Thyroid gland (tissue), 4 donors: ENCODE results near the gene CACNA1E. TPM values are rescaled to one million over a fixed set of nuclear protein-coding genes. Genes with fewer than 3 reads are reported as not detected.
"Not testable (repeated sequence)": the region's sequence is repeated elsewhere in the genome, so short reads cannot be mapped to it uniquely, and the experiment has no call there.

ENCODE experiments used
- DNase-seq, 2 donors: peaks; one replicate each; pipeline ENCODE4 v3.0.0-alpha.2; 2019
- H3K27ac ChIP-seq, 3 donors: fragments of 200-600 bp; sonication (generic); 1 replicate in 2 of 3; 2 replicates in 1 of 3; pipeline ENCODE4 v1.5.1; 2016 to 2019; ENCODE audit warnings: mild to moderate bottlenecking in 1 of 3, moderate library complexity in 1 of 3
- H3K27me3 ChIP-seq: fragments of 200-600 bp; sonication (generic); one replicate; pipeline ENCODE4 v1.5.1; 2019
- H3K36me3 ChIP-seq, 2 donors: fragments of 200-600 bp; sonication (generic); one replicate each; pipeline ENCODE4 v1.5.1; 2016 to 2019
- H3K4me1 ChIP-seq, 2 donors: fragments of 200-600 bp; sonication (generic); one replicate each; pipeline ENCODE4 v1.5.1; 2017 to 2019
- H3K4me3 ChIP-seq, 3 donors: fragments of 200-600 bp; sonication (generic); replicated peaks in 1 of 3; 1 replicate in 2 of 3; 2 replicates in 1 of 3; pipeline ENCODE4 v1.5.1; 2016; ENCODE audit warnings: mild to moderate bottlenecking in 1 of 3
- H3K9me3 ChIP-seq: fragments of 200-600 bp; sonication (generic); one replicate; pipeline ENCODE4 v1.5.1; 2017
- POLR2A ChIP-seq, 2 donors: fragments of 450-650 bp; IDR thresholded peaks; one replicate each; pipeline ENCODE4 v1.6.1; 2017; ENCODE audit warnings: antibody characterized with exemption in 2 of 2, mild to moderate bottlenecking in 2 of 2, moderate library complexity in 1 of 2
- WGBS, 2 donors: methylation state at CpG; one replicate each; pipeline ENCODE4 v1.1.5; 2017; 5-methylcytosine and 5-hydroxymethylcytosine counted together
- intact Hi-C: fragments of 100-400 bp; cut with DNase I; formaldehyde crosslinking; loops from one replicate; pipeline ENCODE4 v1.15.1; 2023
- total RNA-seq, 4 donors: library from RNA; depleted of rRNA; stranded (reverse); fragments of >200 nt; gene quantifications; one replicate each; pipeline ENCODE4 v1.2.3, GENCODE V29; 2016
- TF ChIP-seq, protein P1 (sequence below), 6 experiments: fragments of 200-600 bp in 3 of 6; fragments of 450-650 bp in 3 of 6; sonication (generic) in 3 of 6; IDR thresholded peaks; one replicate each; pipeline ENCODE4 v1.5.1; 2016 to 2019; ENCODE audit warnings: antibody characterized with exemption in 6 of 6, mild to moderate bottlenecking in 2 of 6, inconsistent platforms in 1 of 6, moderate library complexity in 1 of 6

The CACNA1E gene
- total RNA-seq, 4 donors from 2014 or later = under 0.01 to 0.46 (median 0.15) TPM

GRCh38 chr1:181818943-181819342, 335.6 kb downstream of the CACNA1E start:
- H3K4me1 ChIP-seq = no peaks in the 10 kb centered on the region
- H3K9me3 ChIP-seq = no peaks in the 10 kb centered on the region
- intact Hi-C loops = no loop called here
- WGBS, 2 donors = 77 to 84% methylated on average over 1 of the region's 1 CpG
- no peak overlapping the region for H3K27ac ChIP-seq
- no peak for TF ChIP-seq POLR2A (IDR thresholded peaks at IDR 0.05)
- no peaks in the 10 kb centered on the region for H3K36me3 ChIP-seq
- no peak for DNase-seq
- H3K4me3 ChIP-seq = no peak overlapping the region
- H3K27me3 ChIP-seq = no peaks in the 10 kb centered on the region

DNA sequence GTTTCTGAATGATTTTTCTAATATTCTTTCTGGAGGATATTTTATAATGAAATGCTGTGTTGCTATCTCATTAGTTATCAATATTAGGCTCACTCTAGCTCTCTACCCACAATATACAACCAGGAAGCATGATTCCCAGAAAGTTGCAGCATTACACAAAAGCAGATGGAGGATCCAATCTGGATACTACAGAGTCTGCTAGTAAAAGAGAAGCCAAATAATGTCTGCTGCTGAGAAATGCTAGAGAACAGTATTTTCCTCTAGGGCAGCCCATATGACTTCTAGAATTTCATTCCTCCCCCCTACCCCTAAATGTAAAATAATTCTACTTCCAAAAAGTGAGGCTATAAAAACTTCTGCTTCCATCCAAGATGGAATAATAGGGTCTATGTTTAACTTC, 338.4 kb downstream of the CACNA1E start:
- Histone ChIP-seq H3K36me3 (no peaks in the 10 kb centered on the region), H3K27me3 (no peaks in the 10 kb centered on the region), H3K27ac (no peak overlapping the region), H3K9me3 (no peaks in the 10 kb centered on the region), H3K4me3 (no peak overlapping the region), H3K4me1 (no peaks in the 10 kb centered on the region)
- DNase-seq = no peak
- TF ChIP-seq, protein P1, sequence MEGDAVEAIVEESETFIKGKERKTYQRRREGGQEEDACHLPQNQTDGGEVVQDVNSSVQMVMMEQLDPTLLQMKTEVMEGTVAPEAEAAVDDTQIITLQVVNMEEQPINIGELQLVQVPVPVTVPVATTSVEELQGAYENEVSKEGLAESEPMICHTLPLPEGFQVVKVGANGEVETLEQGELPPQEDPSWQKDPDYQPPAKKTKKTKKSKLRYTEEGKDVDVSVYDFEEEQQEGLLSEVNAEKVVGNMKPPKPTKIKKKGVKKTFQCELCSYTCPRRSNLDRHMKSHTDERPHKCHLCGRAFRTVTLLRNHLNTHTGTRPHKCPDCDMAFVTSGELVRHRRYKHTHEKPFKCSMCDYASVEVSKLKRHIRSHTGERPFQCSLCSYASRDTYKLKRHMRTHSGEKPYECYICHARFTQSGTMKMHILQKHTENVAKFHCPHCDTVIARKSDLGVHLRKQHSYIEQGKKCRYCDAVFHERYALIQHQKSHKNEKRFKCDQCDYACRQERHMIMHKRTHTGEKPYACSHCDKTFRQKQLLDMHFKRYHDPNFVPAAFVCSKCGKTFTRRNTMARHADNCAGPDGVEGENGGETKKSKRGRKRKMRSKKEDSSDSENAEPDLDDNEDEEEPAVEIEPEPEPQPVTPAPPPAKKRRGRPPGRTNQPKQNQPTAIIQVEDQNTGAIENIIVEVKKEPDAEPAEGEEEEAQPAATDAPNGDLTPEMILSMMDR (IDR thresholded peaks at IDR 0.05) = no peak
- no peak for TF ChIP-seq POLR2A (IDR thresholded peaks at IDR 0.05)
- intact Hi-C loops = no loop called here

DNA sequence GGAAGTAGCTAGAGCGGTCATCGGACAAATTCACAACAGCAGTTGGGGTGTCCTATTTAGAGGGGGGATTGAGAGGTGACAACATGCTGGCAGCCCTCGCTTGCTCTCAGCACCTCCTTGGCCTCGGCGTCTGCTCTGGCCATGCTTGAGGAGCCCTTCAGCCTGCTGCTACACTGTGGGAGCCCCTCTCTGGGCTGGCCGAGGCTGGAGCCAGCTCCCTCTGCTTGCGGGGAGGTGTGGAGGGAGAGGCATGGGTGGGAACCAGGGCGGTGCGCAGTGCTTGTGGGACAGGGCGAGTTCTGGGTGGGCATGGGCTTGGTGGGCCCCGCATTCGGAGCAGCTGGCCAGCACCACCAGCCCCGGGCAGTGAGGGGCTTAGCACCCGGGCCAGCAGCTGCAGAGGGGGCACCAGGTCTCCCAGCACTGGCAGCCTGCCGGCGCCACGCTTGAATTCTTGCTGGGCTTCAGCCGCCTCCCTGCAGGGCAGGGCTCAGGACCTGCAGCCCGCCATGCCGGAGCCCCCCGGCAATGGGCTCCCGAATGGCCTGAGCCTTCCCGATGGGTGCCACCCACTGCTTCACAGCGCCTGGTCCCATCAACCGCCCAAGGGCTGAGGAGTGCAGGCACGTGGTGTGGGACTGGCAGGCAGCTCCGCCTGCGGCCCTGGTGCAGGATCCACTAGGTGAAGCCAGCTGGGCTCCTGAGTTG, 349.0 kb downstream of the CACNA1E start:
- H3K27me3 ChIP-seq, DNase-seq, H3K4me1 ChIP-seq, H3K9me3 ChIP-seq, H3K27ac ChIP-seq, H3K36me3 ChIP-seq, H3K4me3 ChIP-seq, intact Hi-C loops: not testable (repeated sequence)
- 92 to 95% methylated on average over 14 to 16 of the region's 28 CpGs for WGBS, 2 donors

DNA sequence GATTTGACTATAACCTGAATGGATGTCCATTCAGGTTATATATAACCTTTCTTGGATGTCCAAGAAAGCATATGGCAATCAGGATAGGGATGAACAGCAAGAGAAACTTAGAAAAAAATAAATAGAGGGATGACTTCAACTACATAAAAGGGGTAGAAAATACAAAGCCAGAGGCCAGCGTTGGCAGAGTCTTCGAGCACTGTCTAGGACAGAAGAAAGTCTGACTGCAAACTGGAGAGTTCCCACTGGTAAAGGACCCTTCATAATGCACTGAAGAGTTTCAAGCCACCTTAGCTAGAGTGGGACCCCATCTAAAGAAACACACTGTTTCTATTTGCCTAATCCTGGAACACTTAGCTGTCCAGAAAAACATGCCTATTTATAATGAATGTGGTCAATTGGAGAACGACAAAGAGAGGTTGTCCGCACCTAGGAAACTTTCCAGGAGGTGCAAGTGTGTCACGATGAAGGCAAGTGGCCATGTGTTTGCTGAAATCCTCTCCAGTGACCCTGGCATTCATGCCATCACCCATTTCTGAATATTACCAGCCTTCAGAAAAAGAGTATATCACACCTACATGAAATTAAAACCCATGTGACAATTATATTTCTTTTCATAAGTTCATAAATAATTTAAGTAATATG, 362.8 kb downstream of the CACNA1E start:
- no peak for TF ChIP-seq POLR2A (IDR thresholded peaks at IDR 0.05)
- TF ChIP-seq, protein P1 (IDR thresholded peaks at IDR 0.05) = no peak
- Histone ChIP-seq H3K36me3 (no peaks in the 10 kb centered on the region), H3K27ac (no peak overlapping the region), H3K4me3 (no peak overlapping the region), H3K9me3 (no peaks in the 10 kb centered on the region), H3K4me1 (peaks cover 0 to 10% of the 10 kb centered on the region in 2 donors), H3K27me3 (no peaks in the 10 kb centered on the region)
- peak; percentile 58 to 62 for DNase-seq
- 30 to 49% methylated on average over 5 of the region's 5 CpGs for WGBS, 2 donors
- intact Hi-C loops = no loop called here

DNA sequence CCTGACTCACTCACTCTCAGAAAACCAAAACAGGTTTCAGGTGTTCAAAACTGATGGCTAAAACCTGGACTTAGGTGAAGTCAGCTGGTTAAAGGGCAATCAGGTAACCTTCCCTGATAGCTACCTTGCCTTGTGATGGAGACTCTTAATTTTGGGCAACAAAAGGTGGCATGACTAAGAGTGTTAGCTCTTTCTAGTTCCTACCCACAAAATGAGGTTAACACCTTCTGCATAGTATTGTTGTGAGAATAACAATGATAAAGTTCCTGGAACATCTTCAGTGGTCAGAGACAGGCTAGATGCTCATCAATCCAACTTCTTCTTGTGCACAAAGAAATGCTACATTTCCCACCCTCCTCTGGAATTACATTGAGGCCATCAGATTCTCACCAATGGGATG, 363.4 kb downstream of the CACNA1E start:
- TF ChIP-seq, protein P1 (IDR thresholded peaks at IDR 0.05) = no peak
- TF ChIP-seq POLR2A (IDR thresholded peaks at IDR 0.05) = no peak

GRCh38 chr1:181849071-181849470, 365.8 kb downstream of the CACNA1E start:
- H3K27me3 ChIP-seq = no peaks in the 10 kb centered on the region
- peaks cover 0 to 10% of the 10 kb centered on the region in 2 donors for H3K4me1 ChIP-seq
- no peak for DNase-seq
- intact Hi-C loops = no loop called here
- H3K9me3 ChIP-seq = no peaks in the 10 kb centered on the region
- no peak overlapping the region for H3K4me3 ChIP-seq
- TF ChIP-seq, protein P1 (IDR thresholded peaks at IDR 0.05) = no peak
- TF ChIP-seq POLR2A (IDR thresholded peaks at IDR 0.05) = no peak
- H3K27ac ChIP-seq = no peak overlapping the region
- H3K36me3 ChIP-seq = no peaks in the 10 kb centered on the region
- 62 to 74% methylated on average over 4 of the region's 4 CpGs for WGBS, 2 donors

More for the DNA sequence above, 363.4 kb downstream of the CACNA1E start:
- Histone ChIP-seq H3K9me3 (no peaks in the 10 kb centered on the region), H3K4me1 (peaks cover 0 to 10% of the 10 kb centered on the region in 2 donors), H3K36me3 (no peaks in the 10 kb centered on the region), H3K27ac (no peak overlapping the region), H3K27me3 (no peaks in the 10 kb centered on the region), H3K4me3 (no peak overlapping the region)
- no peak for DNase-seq
- intact Hi-C loops = no loop called here

GRCh38 chr1:181854212-181854611, 370.9 kb downstream of the CACNA1E start:
- H3K4me1 ChIP-seq, H3K4me3 ChIP-seq, H3K36me3 ChIP-seq, intact Hi-C loops, DNase-seq, H3K27ac ChIP-seq, H3K9me3 ChIP-seq, H3K27me3 ChIP-seq: not testable (repeated sequence)
- 91 to 92% methylated on average over 2 of the region's 2 CpGs for WGBS, 2 donors
